K562 (cell line): Measurements from ENCODE around the gene APOB. TPM values are rescaled to one million over a fixed set of nuclear protein-coding genes. Genes with fewer than 3 reads are reported as not detected.
A peak's percentile ranks its signal among the peaks of the same experiment; 100 is the strongest.

Experiments
- CUX1 ChIP-seq: fragments of 200-800 bp; sonication (Bioruptor generic); IDR thresholded peaks from 2 replicates; pipeline ENCODE4 v1.6.1; 2016; ENCODE audit warnings: missing genetic modification characterization, missing compliant biosample characterization
- NFIC ChIP-seq: fragments of 450-650 bp; IDR thresholded peaks from 2 replicates; pipeline ENCODE4 v1.6.1; 2017; ENCODE audit warnings: mild to moderate bottlenecking, inconsistent platforms
- POLR2H ChIP-seq: IDR thresholded peaks from 2 replicates; pipeline ENCODE4 v1.6.1; 2016; ENCODE audit warnings: missing genetic modification characterization, low read depth, mild to moderate bottlenecking, control low read depth, missing compliant biosample characterization, moderate library complexity
- RUNX1 ChIP-seq: sonication (generic); IDR thresholded peaks from 2 replicates; pipeline ENCODE4 v1.6.1; 2016; ENCODE audit warnings: antibody characterized with exemption, low read depth
- TEAD2 ChIP-seq: fragments of 450-650 bp; IDR thresholded peaks from 2 replicates; pipeline ENCODE4 v1.6.1; 2016; ENCODE audit warnings: missing genetic modification characterization, control low read depth, missing compliant biosample characterization
- TEAD4 ChIP-seq, 2 experiments: sonication (generic) in 1 of 2; formaldehyde crosslinking in 1 of 2; IDR thresholded peaks; 2 replicates each; pipeline versions ENCODE4 v1.6.1 to v1.8.0; 2012 to 2022; ENCODE audit warnings: borderline replicate concordance in 1 of 2, inconsistent platforms in 1 of 2, low read length in 1 of 2, mild to moderate bottlenecking in 1 of 2, missing genetic modification reagents in 1 of 2
- THAP7 ChIP-seq: fragments of 250-450 bp; sonication (Bioruptor Pico); IDR thresholded peaks from 2 replicates; pipeline ENCODE4 v1.5.0; 2021
- ZKSCAN8 ChIP-seq: fragments of 200-800 bp; sonication (Bioruptor generic); IDR thresholded peaks from 2 replicates; pipeline ENCODE4 v1.6.1; 2016; ENCODE audit warnings: missing genetic modification characterization, missing compliant biosample characterization
- ZNF165 ChIP-seq: fragments of 250-450 bp; sonication (Bioruptor Pico); IDR thresholded peaks from 2 replicates; pipeline ENCODE4 v1.4.0; 2020; ENCODE audit warnings: borderline replicate concordance
- ZNF41 ChIP-seq: fragments of 250-450 bp; sonication (Bioruptor Pico); conservative IDR thresholded peaks from 2 replicates; pipeline ENCODE4 v1.4.0; 2020; ENCODE audit warnings: mild to moderate bottlenecking
- ZNF551 ChIP-seq: fragments of 250-450 bp; sonication (Bioruptor Pico); IDR thresholded peaks from 2 replicates; pipeline ENCODE4 v1.5.0; 2021; ENCODE audit warnings: mild to moderate bottlenecking, moderate library complexity
- polyA plus RNA-seq, 8 experiments: library from polyadenylated mRNA; depleted of rRNA in 4 of 8; stranded (reverse) in 5 of 8; unstranded in 3 of 8; fragments of >200 nt; fragmentation: Nextera tagmentation in 2 of 8; fragmentation: Illumina TruSeq in 1 of 8; extraction: Ambion mirVana in 2 of 8; extraction: Trizol in 1 of 8; gene quantifications; 2 replicates each; pipeline versions ENCODE4 v1.2.1 to v1.2.3, GENCODE V29; 2011 to 2014; ENCODE audit warnings: inconsistent platforms in 1 of 8, missing spikeins in 1 of 8
- total RNA-seq, 7 experiments: library from RNA; depleted of rRNA in 6 of 7; stranded (reverse); fragments of >200 nt in 6 of 7; fragmentation: Illumina TruSeq in 2 of 7; extraction: Trizol in 2 of 7; gene quantifications; 2 replicates each; pipeline versions ENCODE4 v1.2.1 to v1.2.3, GENCODE V29; 2011 to 2021; ENCODE audit warnings: low replicate concordance in 1 of 7
- TF ChIP-seq, protein P1 (sequence below), 2 experiments: fragments of 450-650 bp; IDR thresholded peaks; 2 replicates each; pipeline ENCODE4 v1.6.1; 2016; ENCODE audit warnings: mild to moderate bottlenecking in 2 of 2, borderline replicate concordance in 1 of 2, low read depth in 1 of 2, moderate library complexity in 1 of 2

APOB gene
- total and polyA plus RNA-seq, 9 of the 15 experiments (the other 6 are each of a cell fraction or from before 2014, with no cell fraction given): 0.73 TPM; not detected in 8

- no peak for TF ChIP-seq ZNF41
- no peak for TF ChIP-seq NFIC
- no peak for TF ChIP-seq POLR2H
- TF ChIP-seq, protein P1, sequence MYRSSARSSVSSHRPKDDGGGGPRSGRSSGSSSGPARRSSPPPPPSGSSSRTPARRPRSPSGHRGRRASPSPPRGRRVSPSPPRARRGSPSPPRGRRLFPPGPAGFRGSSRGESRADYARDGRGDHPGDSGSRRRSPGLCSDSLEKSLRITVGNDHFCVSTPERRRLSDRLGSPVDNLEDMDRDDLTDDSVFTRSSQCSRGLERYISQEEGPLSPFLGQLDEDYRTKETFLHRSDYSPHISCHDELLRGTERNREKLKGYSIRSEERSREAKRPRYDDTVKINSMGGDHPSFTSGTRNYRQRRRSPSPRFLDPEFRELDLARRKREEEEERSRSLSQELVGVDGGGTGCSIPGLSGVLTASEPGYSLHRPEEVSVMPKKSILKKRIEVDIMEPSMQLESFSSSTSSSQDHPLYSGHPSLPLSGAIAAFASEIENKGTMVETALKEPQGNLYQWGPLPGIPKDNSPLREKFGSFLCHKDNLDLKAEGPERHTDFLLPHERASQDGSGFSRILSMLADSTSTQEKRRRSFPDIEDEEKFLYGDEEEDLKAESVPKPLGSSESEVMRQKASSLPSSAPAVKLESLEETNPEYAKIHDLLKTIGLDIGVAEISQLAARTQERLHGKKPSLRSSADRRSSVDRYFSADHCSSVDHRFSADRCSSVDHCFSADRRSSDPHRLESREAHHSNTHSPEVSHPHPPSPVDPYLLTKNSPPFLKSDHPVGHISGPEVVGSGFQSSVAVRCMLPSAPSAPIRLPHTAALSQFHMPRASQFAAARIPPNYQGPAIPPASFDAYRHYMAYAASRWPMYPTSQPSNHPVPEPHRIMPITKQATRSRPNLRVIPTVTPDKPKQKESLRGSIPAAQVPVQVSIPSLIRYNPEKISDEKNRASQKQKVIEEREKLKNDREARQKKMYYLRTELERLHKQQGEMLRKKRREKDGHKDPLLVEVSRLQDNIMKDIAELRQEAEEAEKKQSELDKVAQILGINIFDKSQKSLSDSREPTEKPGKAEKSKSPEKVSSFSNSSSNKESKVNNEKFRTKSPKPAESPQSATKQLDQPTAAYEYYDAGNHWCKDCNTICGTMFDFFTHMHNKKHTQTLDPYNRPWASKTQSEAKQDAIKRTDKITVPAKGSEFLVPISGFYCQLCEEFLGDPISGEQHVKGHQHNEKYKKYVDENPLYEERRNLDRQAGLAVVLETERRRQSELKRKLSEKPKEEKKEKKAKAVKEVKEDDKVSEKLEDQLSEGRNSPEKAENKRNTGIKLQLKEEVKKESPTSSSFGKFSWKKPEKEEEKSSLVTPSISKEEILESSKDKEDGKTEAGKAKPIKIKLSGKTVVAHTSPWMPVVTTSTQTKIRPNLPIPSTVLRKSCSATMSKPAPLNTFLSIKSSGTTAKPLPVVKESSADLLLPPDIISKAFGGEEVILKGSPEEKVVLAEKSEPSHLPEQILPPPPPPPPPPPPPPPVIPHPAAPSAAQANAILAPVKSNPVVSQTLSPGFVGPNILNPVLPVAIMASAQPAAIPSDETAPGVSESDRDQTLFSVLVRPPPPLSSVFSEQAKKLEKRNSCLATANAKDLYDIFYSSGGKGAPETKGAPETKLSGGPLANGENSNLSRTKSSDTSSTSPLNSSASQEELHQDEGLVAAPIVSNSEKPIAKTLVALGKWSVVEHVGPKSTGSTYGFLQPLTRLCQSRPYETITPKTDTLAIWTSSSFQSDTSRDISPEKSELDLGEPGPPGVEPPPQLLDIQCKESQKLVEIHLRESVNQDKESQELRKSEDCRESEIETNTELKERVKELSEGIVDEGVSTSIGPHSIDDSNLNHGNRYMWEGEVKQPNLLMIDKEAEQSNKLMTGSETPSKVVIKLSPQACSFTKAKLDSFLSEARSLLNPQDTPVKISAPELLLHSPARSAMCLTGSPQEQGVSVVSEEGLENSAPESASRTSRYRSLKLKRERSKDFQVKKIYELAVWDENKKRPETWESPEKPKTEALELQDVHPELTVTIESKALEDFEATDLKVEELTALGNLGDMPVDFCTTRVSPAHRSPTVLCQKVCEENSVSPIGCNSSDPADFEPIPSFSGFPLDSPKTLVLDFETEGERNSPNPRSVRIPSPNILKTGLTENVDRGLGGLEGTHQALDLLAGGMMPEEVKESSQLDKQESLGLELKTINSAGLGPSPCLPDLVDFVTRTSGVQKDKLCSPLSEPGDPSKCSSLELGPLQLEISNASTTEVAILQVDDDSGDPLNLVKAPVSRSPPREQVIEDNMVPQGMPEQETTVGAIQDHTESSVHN (IDR thresholded peaks at IDR 0.05; ENCODE audit: borderline replicate concordance in 1 of 2, low read depth in 1 of 2): no peak
- TF ChIP-seq CUX1 (CRISPR knock-in tag): no peak
- TF ChIP-seq ZNF165 (CRISPR knock-in tag): no peak
- no peak for TF ChIP-seq RUNX1
- TF ChIP-seq ZKSCAN8 (CRISPR knock-in tag): no peak
- no peak for TF ChIP-seq TEAD2 (tag)
- TF ChIP-seq THAP7 (CRISPR knock-in tag): no peak
- TF ChIP-seq TEAD4 (IDR thresholded peaks at IDR 0.05; ENCODE audit: low read length): peak; percentile 59
- TF ChIP-seq TEAD4 (CRISPR knock-in tag; IDR thresholded peaks at IDR 0.05; ENCODE audit: borderline replicate concordance): no peak
- TF ChIP-seq ZNF551 (CRISPR knock-in tag): no peak
Observed at GRCh38 chr2:21055879-21056790, 12.3 kb upstream of the APOB start (continued).
